ENCODE data around the gene ADORA2A. TPM values are rescaled to one million over a fixed set of nuclear protein-coding genes. Genes with fewer than 3 reads are reported as not detected.

Gene ADORA2A
- total and polyA plus RNA-seq, 2 of the 8 experiments (the other 6 are each of a cell fraction or from before 2014, with no cell fraction given): 7.1 to 20.3 TPM

- Histone ChIP-seq H4K5ac (ENCODE audit: insufficient read length, low read depth, low read length) (no peak overlapping the region), H4K20me1 (replicated peaks in 1 of 2; ENCODE audit: control insufficient read depth in 1 of 2, insufficient read depth in 2 of 2, low read length in 2 of 2) (no peaks in the 10 kb centered on the region), H3K36me3 (ENCODE audit: control insufficient read depth in 2 of 4, insufficient read depth in 4 of 4, low read length in 3 of 4) (no peaks in the 10 kb centered on the region), H3K4me1 (replicated peaks in 1 of 4; ENCODE audit: control insufficient read depth in 3 of 4, insufficient read depth in 4 of 4, low read length in 3 of 4) (no peaks in the 10 kb centered on the region), H2AFZ (ENCODE audit: low read length) (no peak overlapping the region), H3K79me1 (ENCODE audit: low read depth, low read length) (no peaks in the 10 kb centered on the region), H3K27ac (ENCODE audit: low read depth, low read length) (no peak overlapping the region), H3K27me3 (replicated peaks in 1 of 4; ENCODE audit: control insufficient read depth in 3 of 4, extremely low read depth in 1 of 4, insufficient read depth in 3 of 4, low read length in 3 of 4) (no peaks in the 10 kb centered on the region; a peak in 1 of 7 replicates), H4K8ac (ENCODE audit: extremely low read depth, insufficient read depth, low read length) (no peak overlapping the region), H2BK12ac (ENCODE audit: low read depth, low read length) (no peak overlapping the region), H3K23me2 (ENCODE audit: low read depth, low read length) (no peaks in the 10 kb centered on the region), H3K18ac (ENCODE audit: extremely low read depth, low read length) (no peak overlapping the region), H3K9ac (replicated peaks in 1 of 4; ENCODE audit: extremely low read depth in 1 of 4, low read depth in 3 of 4, low read length in 3 of 4) (no peak overlapping the region), H2BK5ac (ENCODE audit: low read depth, low read length) (no peak overlapping the region), H3K4me3 (ENCODE audit: extremely low read depth in 1 of 4, insufficient read depth in 2 of 4, low read depth in 3 of 4, low read length in 4 of 4) (no peak overlapping the region), H3K79me2 (ENCODE audit: control insufficient read depth in 1 of 2, insufficient read depth in 2 of 2, low read length in 2 of 2) (no peaks in the 10 kb centered on the region), H2BK20ac (ENCODE audit: low read length) (no peak overlapping the region), H4K91ac (replicated peaks; ENCODE audit: insufficient read length, low read length) (no peak overlapping the region), H2BK15ac (ENCODE audit: low read length) (no peak overlapping the region), H3K9me3 (ENCODE audit: insufficient read depth in 2 of 2, low read depth in 1 of 2, low read length in 1 of 2) (no peaks in the 10 kb centered on the region), H2AK5ac (ENCODE audit: low read depth, low read length) (no peak overlapping the region), H3K23ac (ENCODE audit: insufficient read length) (no peak overlapping the region), H3K56ac (replicated peaks; ENCODE audit: insufficient read length, low read depth, low read length) (no peak overlapping the region), H2BK120ac (replicated peaks; ENCODE audit: low read depth, low read length) (no peak overlapping the region), H3K14ac (ENCODE audit: insufficient read length) (no peak overlapping the region), H3K4ac (replicated peaks; ENCODE audit: insufficient read length, low read depth, low read length) (no peak overlapping the region), H3K4me2 (ENCODE audit: insufficient read depth in 1 of 2, low read depth in 2 of 2, low read length in 2 of 2) (no peak overlapping the region)
- POLR2A ChIA-PET (ENCODE audit: partially characterized antibody): no interaction called here
- TF ChIP-seq HDAC2 (IDR thresholded peaks at IDR 0.05; ENCODE audit: borderline replicate concordance in 1 of 2, low read depth in 2 of 2, low read length in 2 of 2) (no peak), TCF12 (IDR thresholded peaks at IDR 0.05; ENCODE audit: low read depth, low read length) (no peak), POLR2AphosphoS5 (IDR thresholded peaks at IDR 0.05; ENCODE audit: low read depth, low read length) (no peak), KDM1A (IDR thresholded peaks at IDR 0.05; ENCODE audit: borderline replicate concordance, low read length) (no peak), RBBP5 (IDR thresholded peaks at IDR 0.05; ENCODE audit: borderline replicate concordance, low read depth, low read length) (no peak), BCL11A (IDR thresholded peaks at IDR 0.05; ENCODE audit: low read depth in 2 of 2, low read length in 2 of 2) (no peak), CTBP2 (IDR thresholded peaks at IDR 0.05; ENCODE audit: borderline replicate concordance, insufficient read depth, insufficient read length, low read length) (no peak), RFX5 (IDR thresholded peaks at IDR 0.05; ENCODE audit: borderline replicate concordance, low read depth, low read length) (no peak)
- DNase-seq (ENCODE audit: low read depth in 1 of 2, low spot score in 2 of 2) (no peak), FAIRE-seq (no peak)
- CTCF ChIA-PET (ENCODE audit: partially characterized antibody): interaction anchor here (0.9 to 3.7 kb wide), 2 partner anchors 10 to 32 kb away, joined by 6 to 12 read pairs; no protein-coding TSS in a partner anchor
- 100% methylated on average over 1 of the region's 1 CpG; no CpG with 5 or more reads in 1 of the 2 experiments for WGBS, 2 experiments (ENCODE audit: extremely low coverage in 1 of 2, insufficient coverage in 1 of 2, insufficient read length in 1 of 2, insufficient replicate concordance in 2 of 2, low coverage in 1 of 2, low lambda C conversion rate in 2 of 2, missing lambda C conversion rate in 1 of 2)
These were observed 26.5 kb downstream of the ADORA2A start for GRCh38 chr22:24453853-24454252.
